Adrenal gland (tissue), 12 donors: Measurements from ENCODE around the gene TBCC. TPM values are rescaled to one million over a fixed set of nuclear protein-coding genes. Genes with fewer than 3 reads are reported as not detected.

Experiments
- DNase-seq, 7 donors: peaks; one replicate each; pipeline ENCODE4 v3.0.0-alpha.2; 2019 to 2020
- H3K27ac ChIP-seq, 5 donors: fragments of 200-600 bp; sonication (generic) in 4 of 5; 1 replicate in 3 of 5; 2 replicates in 2 of 5; pipeline versions ENCODE4 v1.5.1 to v1.8.0; 2016 to 2020; ENCODE audit warnings: mild to moderate bottlenecking in 1 of 5
- H3K27me3 ChIP-seq: fragments of 200-600 bp; 2 replicates; pipeline ENCODE4 v1.8.0; 2021
- H3K36me3 ChIP-seq, 2 donors: fragments of 200-600 bp; replicated peaks in 1 of 2; 1 replicate in 1 of 2; 2 replicates in 1 of 2; pipeline versions ENCODE4 v1.5.1 to v1.8.0; 2018 to 2022
- H3K4me1 ChIP-seq, 2 donors: fragments of 200-600 bp; replicated peaks in 1 of 2; 1 replicate in 1 of 2; 2 replicates in 1 of 2; pipeline versions ENCODE4 v1.5.1 to v1.8.0; 2018 to 2021
- H3K4me3 ChIP-seq, 4 donors: fragments of 200-600 bp; sonication (generic) in 3 of 4; one replicate each; pipeline ENCODE4 v1.5.1; 2016 to 2018
- H3K9me3 ChIP-seq, 3 donors: fragments of 200-600 bp; sonication (generic) in 1 of 3; replicated peaks in 1 of 3; 1 replicate in 2 of 3; 2 replicates in 1 of 3; pipeline versions ENCODE4 v1.5.1 to v1.8.0; 2016 to 2021
- POLR2A ChIP-seq, 2 donors: fragments of 450-650 bp; IDR thresholded peaks; one replicate each; pipeline ENCODE4 v1.6.1; 2017; ENCODE audit warnings: antibody characterized with exemption in 2 of 2, mild to moderate bottlenecking in 2 of 2, moderate library complexity in 1 of 2
- WGBS, 4 donors: extraction: QIAGEN DNeasy Blood & Tissue Kit in 2 of 4; methylation state at CpG; one replicate each; pipeline versions ENCODE4 v1.1.5 to v1.1.7; 2013 to 2017; 5-methylcytosine and 5-hydroxymethylcytosine counted together
- intact Hi-C, 2 donors: fragments of 100-400 bp; cut with DNase I; formaldehyde crosslinking; loops; one replicate each; pipeline versions ENCODE4 v1.14.1 to v1.15.0; 2022 to 2023
- polyA plus RNA-seq, 3 donors: library from polyadenylated mRNA; stranded (reverse); fragments of 200-250 nt in 2 of 3; fragments of 350-450 nt in 1 of 3; fragmentation: Illumina TruSeq in 1 of 3; extraction: RNeasy Lipid Tissue Mini Kit (QIAGEN cat#74804) in 1 of 3; gene quantifications; one replicate each; pipeline ENCODE4 v1.2.3, GENCODE V29; 2013 to 2014
- total RNA-seq, 9 donors: library from RNA; depleted of rRNA in 4 of 9; stranded (reverse); fragments of >200 nt in 4 of 9; fragments of 120-200 nt in 1 of 9; fragmentation: NEBNext Ultra II Directional in 1 of 9; extraction: Animal tissue kit (Norgen Biotek cat#: 25700) in 1 of 9; gene quantifications; one replicate each; pipeline versions ENCODE4 v1.1.0 to v1.2.4, GENCODE V29; 2013 to 2023
- TF ChIP-seq, protein P1 (sequence below), 6 experiments: fragments of 450-650 bp in 4 of 6; fragments of 200-600 bp in 2 of 6; sonication (generic) in 1 of 6; IDR thresholded peaks; 1 replicate in 5 of 6; 2 replicates in 1 of 6; pipeline versions ENCODE4 v1.5.1 to v1.8.0; 2016 to 2021; ENCODE audit warnings: antibody characterized with exemption in 6 of 6, mild to moderate bottlenecking in 2 of 6, moderate library complexity in 1 of 6
- donor health status: healthy with polysubstance abuse.
- donor health status: Bipolar disorder and iron deficiency.
- donor health status: DM: yes; HTN: yes; CAD: no.
- donor health status: DM: no; HTN: no; CAD: no.
- donor health status: DM: no; HTN: no; CAD: no.
- donor health status: DM: yes; HTN: yes; CAD: no.

TBCC gene
- total and polyA plus RNA-seq, 12 donors = 15.7 to 44.8 (median 30.5) TPM

DNA sequence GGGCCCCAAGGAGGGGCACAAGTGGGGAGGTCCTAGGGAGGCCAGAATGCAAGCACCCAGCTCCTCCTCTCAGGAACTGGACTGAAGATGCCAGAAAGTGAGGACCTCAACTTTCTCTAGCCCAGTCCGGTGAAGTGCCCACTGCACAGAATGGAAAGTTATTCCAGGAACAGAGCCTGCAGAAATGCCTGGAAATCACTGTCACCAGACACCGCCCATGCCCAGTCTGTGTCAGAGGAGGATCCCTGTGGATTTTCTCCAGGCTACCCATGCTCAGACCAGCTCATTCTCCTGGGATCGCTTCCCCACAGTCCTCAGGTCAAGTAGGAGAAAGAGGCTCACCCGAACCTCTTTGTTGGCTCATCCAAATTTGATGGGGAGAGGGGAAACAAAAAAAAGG, 30.0 kb downstream of the TBCC start:
- 85 to 93% (median 89%) methylated on average over 4 of the region's 4 CpGs for WGBS, 4 donors
- Histone ChIP-seq H3K27me3 (no peaks in the 10 kb centered on the region), H3K36me3 (no peaks in the 10 kb centered on the region), H3K27ac (no peak overlapping the region), H3K9me3 (no peaks in the 10 kb centered on the region), H3K4me1 (no peaks in the 10 kb centered on the region), H3K4me3 (no peak overlapping the region)
- TF ChIP-seq, protein P1, sequence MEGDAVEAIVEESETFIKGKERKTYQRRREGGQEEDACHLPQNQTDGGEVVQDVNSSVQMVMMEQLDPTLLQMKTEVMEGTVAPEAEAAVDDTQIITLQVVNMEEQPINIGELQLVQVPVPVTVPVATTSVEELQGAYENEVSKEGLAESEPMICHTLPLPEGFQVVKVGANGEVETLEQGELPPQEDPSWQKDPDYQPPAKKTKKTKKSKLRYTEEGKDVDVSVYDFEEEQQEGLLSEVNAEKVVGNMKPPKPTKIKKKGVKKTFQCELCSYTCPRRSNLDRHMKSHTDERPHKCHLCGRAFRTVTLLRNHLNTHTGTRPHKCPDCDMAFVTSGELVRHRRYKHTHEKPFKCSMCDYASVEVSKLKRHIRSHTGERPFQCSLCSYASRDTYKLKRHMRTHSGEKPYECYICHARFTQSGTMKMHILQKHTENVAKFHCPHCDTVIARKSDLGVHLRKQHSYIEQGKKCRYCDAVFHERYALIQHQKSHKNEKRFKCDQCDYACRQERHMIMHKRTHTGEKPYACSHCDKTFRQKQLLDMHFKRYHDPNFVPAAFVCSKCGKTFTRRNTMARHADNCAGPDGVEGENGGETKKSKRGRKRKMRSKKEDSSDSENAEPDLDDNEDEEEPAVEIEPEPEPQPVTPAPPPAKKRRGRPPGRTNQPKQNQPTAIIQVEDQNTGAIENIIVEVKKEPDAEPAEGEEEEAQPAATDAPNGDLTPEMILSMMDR (IDR thresholded peaks at IDR 0.05) = no peak
- TF ChIP-seq POLR2A (IDR thresholded peaks at IDR 0.05) = no peak
- DNase-seq = no peak
- intact Hi-C loops = no loop called here

DNA sequence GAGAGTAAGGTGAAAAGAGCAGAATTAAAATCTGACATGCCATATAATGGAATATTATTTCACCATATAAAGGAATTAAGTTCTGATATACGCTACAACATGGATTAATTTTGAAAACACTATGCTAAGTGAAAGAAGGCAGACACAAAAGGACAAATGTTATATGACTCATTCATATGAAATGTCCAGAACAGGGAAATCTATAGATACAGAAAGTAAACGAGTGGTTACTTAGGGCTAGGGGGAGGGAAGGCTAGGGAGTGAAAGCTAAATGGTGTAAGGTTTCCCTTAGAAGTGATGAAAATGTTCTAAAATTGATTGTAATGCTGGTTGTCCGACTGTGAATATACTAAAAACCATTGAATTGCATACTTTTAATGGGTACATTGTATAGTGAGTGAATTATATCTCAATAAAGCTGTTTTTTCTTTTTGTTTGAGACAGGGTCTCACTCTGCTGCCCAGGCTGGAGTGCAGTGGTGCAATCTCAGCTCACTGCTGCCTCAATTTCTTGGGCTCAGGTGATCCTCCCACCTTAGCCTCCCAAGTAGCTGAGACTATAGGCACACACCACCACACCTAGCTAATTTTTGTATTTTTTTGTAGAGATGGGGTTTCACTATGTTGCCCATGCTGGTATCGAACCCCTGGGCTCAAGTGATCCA, 31.7 kb downstream of the TBCC start:
- H3K27me3 ChIP-seq = no peaks in the 10 kb centered on the region
- no peak overlapping the region for H3K27ac ChIP-seq
- no peaks in the 10 kb centered on the region for H3K36me3 ChIP-seq
- no peak for DNase-seq
- TF ChIP-seq POLR2A (IDR thresholded peaks at IDR 0.05) = no peak
- TF ChIP-seq, protein P1 (IDR thresholded peaks at IDR 0.05) = no peak
- H3K9me3 ChIP-seq = no peaks in the 10 kb centered on the region
- WGBS, 4 donors = 74 to 84% (median 78%) methylated on average over 4 of the region's 4 CpGs
- no peak overlapping the region for H3K4me3 ChIP-seq
- H3K4me1 ChIP-seq = no peaks in the 10 kb centered on the region
- intact Hi-C loops = no loop called here

DNA sequence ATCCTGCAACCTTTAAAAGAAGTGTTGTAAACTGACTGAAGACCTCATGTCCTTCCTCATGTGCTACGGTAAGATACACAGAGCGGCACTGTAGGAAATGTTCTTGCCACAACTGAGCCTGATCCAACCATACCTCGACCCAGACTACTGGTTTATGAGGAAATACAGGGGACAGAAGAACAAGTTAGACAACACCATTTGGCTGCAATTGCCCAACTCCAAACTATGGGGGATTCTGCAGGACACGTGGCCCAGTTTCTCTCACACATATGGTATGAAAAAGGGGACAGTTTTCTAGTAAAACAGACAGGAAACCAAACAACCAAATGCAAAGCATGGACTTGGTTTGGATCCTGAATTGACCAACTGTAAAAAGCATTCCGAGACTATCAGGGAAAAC, 34.0 kb downstream of the TBCC start:
- TF ChIP-seq POLR2A (IDR thresholded peaks at IDR 0.05) = no peak
- TF ChIP-seq, protein P1 (IDR thresholded peaks at IDR 0.05) = no peak
- 83 to 94% (median 90%) methylated on average over 5 of the region's 5 CpGs for WGBS, 4 donors

DNA sequence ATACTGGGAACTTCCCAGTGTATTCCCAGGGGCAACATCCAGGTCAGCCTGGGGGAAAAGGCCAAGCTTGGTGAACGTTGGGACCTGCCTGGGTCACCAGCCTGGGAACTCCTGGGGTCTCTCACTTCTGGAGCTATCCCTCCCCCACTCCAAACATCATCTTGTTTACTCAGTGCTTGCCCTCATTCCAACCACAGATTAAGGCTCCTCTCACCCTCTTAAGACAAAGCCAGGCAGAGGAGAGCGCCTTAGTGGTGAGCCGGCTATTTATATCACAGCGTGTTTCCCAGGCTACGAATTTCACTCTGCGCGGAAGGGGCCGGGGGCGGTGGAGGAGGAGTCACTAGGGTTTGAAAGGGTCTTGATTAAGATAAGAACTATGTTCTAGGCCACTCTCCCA, 35.6 kb downstream of the TBCC start:
- no peaks in the 10 kb centered on the region for H3K4me1 ChIP-seq
- H3K36me3 ChIP-seq = no peaks in the 10 kb centered on the region
- 44 to 64% (median 57%) methylated on average over 8 to 9 of the region's 9 CpGs for WGBS, 4 donors
- no peak for DNase-seq
- TF ChIP-seq POLR2A (IDR thresholded peaks at IDR 0.05) = no peak
- TF ChIP-seq, protein P1 (IDR thresholded peaks at IDR 0.05) = no peak
- no peak overlapping the region for H3K4me3 ChIP-seq
- intact Hi-C loops = no loop called here
- no peaks in the 10 kb centered on the region for H3K27me3 ChIP-seq
- no peaks in the 10 kb centered on the region for H3K9me3 ChIP-seq
- H3K27ac ChIP-seq = no peak overlapping the region

More for the DNA sequence above, 34.0 kb downstream of the TBCC start:
- DNase-seq = no peak
- Histone ChIP-seq H3K4me1 (no peaks in the 10 kb centered on the region), H3K27ac (no peak overlapping the region), H3K36me3 (no peaks in the 10 kb centered on the region), H3K27me3 (no peaks in the 10 kb centered on the region), H3K4me3 (no peak overlapping the region), H3K9me3 (no peaks in the 10 kb centered on the region)
- intact Hi-C loops = no loop called here
